ENCODE data around the gene KIAA1191. TPM values are rescaled to one million over a fixed set of nuclear protein-coding genes. Genes with fewer than 3 reads are reported as not detected.

Gene KIAA1191
- total RNA-seq, 5 donors from 2014 or later (not counting 1 experiment from before 2014, with no cell fraction given): 66.4 to 79.3 (median 72.8) TPM

GRCh38 chr5:176360894-176361436 is 599 bp downstream of the KIAA1191 start:
- peak overlapping the region; percentile 95 to 99 for H3K27ac Mint-ChIP-seq
- peak overlapping the region; percentile 92 to 98 (median 98) for H3K4me3 Mint-ChIP-seq
- H3K36me3 Mint-ChIP-seq: peaks cover 17% of the 10 kb centered on the region
- Histone ChIP-seq H3K36me3 (ENCODE audit: control insufficient read depth in 2 of 2, extremely low read depth in 1 of 2, insufficient read depth in 1 of 2, low read length in 1 of 2) (peaks cover 0 to 24% of the 10 kb centered on the region in 2 donors), H3K27ac (ENCODE audit: low read length) (peak overlapping the region; percentile 72), H3K4me3 (ENCODE audit: control insufficient read depth in 1 of 2, extremely low read depth in 1 of 2, low read length in 1 of 2) (peak overlapping the region; percentile 92 to 95), H3K9me3 (no peaks in the 10 kb centered on the region), H3K4me1 (ENCODE audit: control insufficient read depth in 1 of 2, extremely low read depth in 1 of 2, insufficient read depth in 2 of 2, low read length in 2 of 2) (peaks cover 14 to 39% of the 10 kb centered on the region in 2 experiments), H3K27me3 (replicated peaks in 1 of 2; ENCODE audit: control insufficient read depth in 2 of 2, extremely low read depth in 1 of 2, insufficient read depth in 2 of 2, low read length in 1 of 2) (no peaks in the 10 kb centered on the region)
- H3K27me3 Mint-ChIP-seq: no peaks in the 10 kb centered on the region
- CTCF ChIA-PET: interaction anchor here in 1 of 2 donors (1.5 to 2.2 kb wide), 2 partner anchors 9 to 28 kb away, joined by 6 to 12 read pairs; partner anchors contain the start of genes HIGD2A and NOP16
- no peak for ATAC-seq (replicated peaks in 1 of 4)
- peaks cover 32 to 44% (median 38%) of the 10 kb centered on the region in 3 donors for H3K4me1 Mint-ChIP-seq
- DNase-seq: peak in 2 of 35 experiments; percentile 3 to 16
- H3K9me3 Mint-ChIP-seq: no peaks in the 10 kb centered on the region
- POLR2A ChIA-PET: interaction anchor here in 1 of 2 donors (0.5 kb wide), 1 partner anchor 120 kb away, joined by 3 read pairs; no protein-coding TSS in a partner anchor
- WGBS (ENCODE audit: insufficient coverage): 5% methylated on average over 19 of the region's 27 CpGs

GRCh38 chr5:176359658-176360057 is 1.9 kb downstream of the KIAA1191 start:
- Mint-ChIP-seq H3K27me3 (no peaks in the 10 kb centered on the region), H3K4me3 (peak overlapping the region; percentile 64 to 92 (median 77)), H3K27ac (peak overlapping the region in 1 of 2 donors; percentile 42), H3K9me3 (no peaks in the 10 kb centered on the region), H3K4me1 (peaks cover 31 to 48% (median 43%) of the 10 kb centered on the region in 3 donors), H3K36me3 (peaks cover 22% of the 10 kb centered on the region)
- no peak for ATAC-seq (replicated peaks in 1 of 4)
- no peak overlapping the region for H3K4me3 ChIP-seq (ENCODE audit: control insufficient read depth in 1 of 2, extremely low read depth in 1 of 2, low read length in 1 of 2)
- no CpG with 5 or more reads among the region's 4 CpGs for WGBS (ENCODE audit: insufficient coverage)
- H3K4me1 ChIP-seq (ENCODE audit: control insufficient read depth in 1 of 2, extremely low read depth in 1 of 2, insufficient read depth in 2 of 2, low read length in 2 of 2): peaks cover 14 to 38% of the 10 kb centered on the region in 2 experiments
- no peak overlapping the region for H3K27ac ChIP-seq (ENCODE audit: low read length)
- POLR2A ChIA-PET: interaction anchor here (0.5 to 0.6 kb wide), 3 partner anchors 8 to 1761 kb away, joined by 3 read pairs; no protein-coding TSS in a partner anchor
- H3K36me3 ChIP-seq (ENCODE audit: control insufficient read depth in 2 of 2, extremely low read depth in 1 of 2, insufficient read depth in 1 of 2, low read length in 1 of 2): peaks cover 0 to 34% of the 10 kb centered on the region in 2 donors
- no peak for DNase-seq
- CTCF ChIA-PET: interaction anchor here (0.6 to 0.9 kb wide), 2 partner anchors 36 to 292 kb away, joined by 3 to 4 read pairs; no protein-coding TSS in a partner anchor
- no peaks in the 10 kb centered on the region for H3K27me3 ChIP-seq (replicated peaks in 1 of 2; ENCODE audit: control insufficient read depth in 2 of 2, extremely low read depth in 1 of 2, insufficient read depth in 2 of 2, low read length in 1 of 2)
- H3K9me3 ChIP-seq: no peaks in the 10 kb centered on the region

- Histone ChIP-seq H3K27ac (ENCODE audit: low read length) (no peak overlapping the region), H3K9me3 (no peaks in the 10 kb centered on the region), H3K4me1 (ENCODE audit: control insufficient read depth in 1 of 2, extremely low read depth in 1 of 2, insufficient read depth in 2 of 2, low read length in 2 of 2) (peaks cover 6 to 25% of the 10 kb centered on the region in 2 experiments), H3K27me3 (replicated peaks in 1 of 2; ENCODE audit: control insufficient read depth in 2 of 2, extremely low read depth in 1 of 2, insufficient read depth in 2 of 2, low read length in 1 of 2) (no peaks in the 10 kb centered on the region), H3K36me3 (ENCODE audit: control insufficient read depth in 2 of 2, extremely low read depth in 1 of 2, insufficient read depth in 1 of 2, low read length in 1 of 2) (peaks cover 5 to 64% of the 10 kb centered on the region in 2 donors), H3K4me3 (ENCODE audit: control insufficient read depth in 1 of 2, extremely low read depth in 1 of 2, low read length in 1 of 2) (no peak overlapping the region)
- H3K4me3 Mint-ChIP-seq: no peak overlapping the region
- DNase-seq (no peak), ATAC-seq (replicated peaks in 1 of 4) (no peak)
- WGBS (ENCODE audit: insufficient coverage): no CpG with 5 or more reads among the region's 3 CpGs
- H3K27me3 Mint-ChIP-seq: no peaks in the 10 kb centered on the region
- no peak overlapping the region for H3K27ac Mint-ChIP-seq
- peaks cover 45 to 49% (median 47%) of the 10 kb centered on the region in 3 donors for H3K4me1 Mint-ChIP-seq
- ChIA-PET POLR2A (no interaction called here), CTCF (no interaction called here)
- H3K36me3 Mint-ChIP-seq: peaks cover 42% of the 10 kb centered on the region
- no peaks in the 10 kb centered on the region for H3K9me3 Mint-ChIP-seq
These were observed 5.4 kb downstream of the KIAA1191 start for GRCh38 chr5:176356179-176356566.

DNA sequence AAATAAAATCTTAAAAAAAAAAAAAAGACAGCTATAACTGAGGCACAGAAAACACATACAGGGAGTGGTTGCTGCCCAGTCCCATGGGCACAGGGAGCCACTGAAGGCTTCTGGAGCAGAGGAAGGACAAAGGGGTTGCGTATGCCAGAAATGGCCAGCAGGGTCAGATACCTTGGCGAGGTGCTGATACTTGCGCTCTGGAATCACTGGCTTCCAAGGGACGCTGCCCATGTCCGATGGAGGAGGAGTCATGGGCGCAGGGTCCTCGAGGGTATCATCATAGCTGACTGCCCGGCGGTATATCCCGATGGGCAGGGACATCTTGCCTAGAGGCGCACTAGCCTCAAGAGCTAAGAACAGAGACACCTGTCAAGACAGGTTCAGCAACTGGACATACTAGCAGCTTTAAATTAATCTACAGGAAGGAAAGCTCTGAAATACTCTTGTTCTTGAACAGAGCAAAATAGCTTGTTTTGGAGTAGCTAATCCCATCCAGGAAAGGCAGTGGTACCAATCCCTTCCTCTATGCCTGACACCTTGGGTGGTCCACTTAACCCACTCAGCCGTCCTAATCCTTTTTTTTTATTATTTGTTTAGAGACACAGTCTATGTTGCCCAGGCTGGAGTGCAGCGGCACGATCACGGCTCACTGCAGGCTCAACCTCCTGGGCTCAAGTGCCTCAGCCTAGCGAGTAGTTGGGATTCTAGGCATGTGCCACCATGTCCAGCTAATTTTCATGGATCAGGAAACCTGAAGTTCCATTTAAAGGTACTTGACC is 6.0 kb downstream of the KIAA1191 start:
- no peak overlapping the region for H3K4me3 ChIP-seq (ENCODE audit: control insufficient read depth in 1 of 2, extremely low read depth in 1 of 2, low read length in 1 of 2)
- DNase-seq: no peak
- no peaks in the 10 kb centered on the region for H3K9me3 ChIP-seq
- Mint-ChIP-seq H3K4me1 (peaks cover 42 to 49% (median 45%) of the 10 kb centered on the region in 3 donors), H3K27me3 (no peaks in the 10 kb centered on the region), H3K4me3 (no peak overlapping the region), H3K9me3 (no peaks in the 10 kb centered on the region), H3K27ac (no peak overlapping the region), H3K36me3 (peaks cover 44% of the 10 kb centered on the region)
- WGBS (ENCODE audit: insufficient coverage): 96% methylated on average over 14 of the region's 16 CpGs
- ChIA-PET POLR2A (no interaction called here), CTCF (interaction anchor here in 1 of 2 donors (0.5 kb wide), 1 partner anchor 170 kb away, joined by 10 read pairs; no protein-coding TSS in a partner anchor)
- no peak for ATAC-seq (replicated peaks in 1 of 4)
- H3K36me3 ChIP-seq (ENCODE audit: control insufficient read depth in 2 of 2, extremely low read depth in 1 of 2, insufficient read depth in 1 of 2, low read length in 1 of 2): peaks cover 5 to 68% of the 10 kb centered on the region in 2 donors
- H3K4me1 ChIP-seq (ENCODE audit: control insufficient read depth in 1 of 2, extremely low read depth in 1 of 2, insufficient read depth in 2 of 2, low read length in 2 of 2): peaks cover 3 to 19% of the 10 kb centered on the region in 2 experiments
- no peak overlapping the region for H3K27ac ChIP-seq (ENCODE audit: low read length)
- no peaks in the 10 kb centered on the region for H3K27me3 ChIP-seq (replicated peaks in 1 of 2; ENCODE audit: control insufficient read depth in 2 of 2, extremely low read depth in 1 of 2, insufficient read depth in 2 of 2, low read length in 1 of 2)

- H3K36me3 Mint-ChIP-seq: peaks cover 61% of the 10 kb centered on the region
- CTCF ChIA-PET: no interaction called here
- H3K4me3 ChIP-seq (ENCODE audit: control insufficient read depth in 1 of 2, extremely low read depth in 1 of 2, low read length in 1 of 2): no peak overlapping the region
- H3K9me3 Mint-ChIP-seq: no peaks in the 10 kb centered on the region
- peaks cover 10 to 82% of the 10 kb centered on the region in 2 donors for H3K36me3 ChIP-seq (ENCODE audit: control insufficient read depth in 2 of 2, extremely low read depth in 1 of 2, insufficient read depth in 1 of 2, low read length in 1 of 2)
- no peak overlapping the region for H3K4me3 Mint-ChIP-seq
- 100% methylated on average over 4 of the region's 4 CpGs for WGBS (ENCODE audit: insufficient coverage)
- DNase-seq: no peak
- H3K27ac Mint-ChIP-seq: peak overlapping the region in 1 of 2 donors; percentile 6
- H3K27me3 Mint-ChIP-seq: no peaks in the 10 kb centered on the region
- no peaks in the 10 kb centered on the region for H3K27me3 ChIP-seq (replicated peaks in 1 of 2; ENCODE audit: control insufficient read depth in 2 of 2, extremely low read depth in 1 of 2, insufficient read depth in 2 of 2, low read length in 1 of 2)
- H3K4me1 ChIP-seq (ENCODE audit: control insufficient read depth in 1 of 2, extremely low read depth in 1 of 2, insufficient read depth in 2 of 2, low read length in 2 of 2): peaks cover 0 to 6% of the 10 kb centered on the region in 2 experiments
- no peak for ATAC-seq (replicated peaks in 1 of 4)
- H3K9me3 ChIP-seq: no peaks in the 10 kb centered on the region
- POLR2A ChIA-PET: no interaction called here
- peaks cover 38 to 42% (median 39%) of the 10 kb centered on the region in 3 donors for H3K4me1 Mint-ChIP-seq
- no peak overlapping the region for H3K27ac ChIP-seq (ENCODE audit: low read length)
These were observed 8.0 kb downstream of the KIAA1191 start for GRCh38 chr5:176353533-176353932.

- H3K27me3 Mint-ChIP-seq: no peaks in the 10 kb centered on the region
- DNase-seq (no peak), ATAC-seq (replicated peaks in 1 of 4) (no peak)
- Histone ChIP-seq H3K36me3 (ENCODE audit: control insufficient read depth in 2 of 2, extremely low read depth in 1 of 2, insufficient read depth in 1 of 2, low read length in 1 of 2) (peaks cover 10 to 85% of the 10 kb centered on the region in 2 donors), H3K4me1 (ENCODE audit: control insufficient read depth in 1 of 2, extremely low read depth in 1 of 2, insufficient read depth in 2 of 2, low read length in 2 of 2) (peaks cover 0 to 6% of the 10 kb centered on the region in 2 experiments), H3K27me3 (replicated peaks in 1 of 2; ENCODE audit: control insufficient read depth in 2 of 2, extremely low read depth in 1 of 2, insufficient read depth in 2 of 2, low read length in 1 of 2) (no peaks in the 10 kb centered on the region), H3K4me3 (ENCODE audit: control insufficient read depth in 1 of 2, extremely low read depth in 1 of 2, low read length in 1 of 2) (no peak overlapping the region), H3K27ac (ENCODE audit: low read length) (no peak overlapping the region), H3K9me3 (no peaks in the 10 kb centered on the region)
- peak overlapping the region; percentile 28 to 35 for H3K27ac Mint-ChIP-seq
- ChIA-PET POLR2A (no interaction called here), CTCF (interaction anchor here (0.6 to 1.3 kb wide), 4 partner anchors 9 to 1008 kb away, joined by 3 to 6 read pairs (median 3); partner anchors contain the start of gene KIAA1191 (in 1 of the 2))
- H3K36me3 Mint-ChIP-seq: peaks cover 63% of the 10 kb centered on the region
- 100% methylated on average over 2 of the region's 5 CpGs for WGBS (ENCODE audit: insufficient coverage)
- H3K9me3 Mint-ChIP-seq: no peaks in the 10 kb centered on the region
- H3K4me3 Mint-ChIP-seq: no peak overlapping the region
- H3K4me1 Mint-ChIP-seq: peaks cover 28 to 32% (median 28%) of the 10 kb centered on the region in 3 donors
These were observed 9.3 kb downstream of the KIAA1191 start for GRCh38 chr5:176352116-176352878.

All from T-cell (primary cell).